ENCODE data around the gene TACC2.
A peak's percentile ranks its signal among the peaks of the same experiment; 100 is the strongest.

Gene TACC2

GRCh38 chr10:122126763-122127659, 138.0 kb downstream of the TACC2 start:
- DNase-seq = no peak

- peak in 1 of 3 experiments; percentile 3 for DNase-seq
Observed at GRCh38 chr10:122127943-122128342, 139.0 kb downstream of the TACC2 start.

GRCh38 chr10:122128357-122128756, 139.4 kb downstream of the TACC2 start:
- no peak for DNase-seq

- DNase-seq = no peak
Observed at GRCh38 chr10:122130474-122131110, 141.6 kb downstream of the TACC2 start.

- DNase-seq = no peak
Observed at GRCh38 chr10:122132331-122132755, 143.4 kb downstream of the TACC2 start.

GRCh38 chr10:122132882-122133565, 144.1 kb downstream of the TACC2 start:
- DNase-seq = no peak

- no peak for DNase-seq
Observed at GRCh38 chr10:122135251-122136025, 146.5 kb downstream of the TACC2 start.

GRCh38 chr10:122138831-122139625, 150.1 kb downstream of the TACC2 start:
- DNase-seq = peak in 1 of 3 experiments; percentile 36

- DNase-seq = peak in 1 of 3 experiments; percentile 50
Observed at GRCh38 chr10:122139627-122140170, 150.7 kb downstream of the TACC2 start.

GRCh38 chr10:122140461-122140902, 151.5 kb downstream of the TACC2 start:
- no peak for DNase-seq

- DNase-seq = no peak
Observed at GRCh38 chr10:122140941-122141623, 152.1 kb downstream of the TACC2 start.

GRCh38 chr10:122141821-122142640, 153.1 kb downstream of the TACC2 start:
- no peak for DNase-seq

GRCh38 chr10:122142641-122143237, 153.8 kb downstream of the TACC2 start:
- peak in 2 of 3 experiments; percentile 31 to 38 for DNase-seq

- peak in 1 of 3 experiments; percentile 38 for DNase-seq
Observed at GRCh38 chr10:122143238-122143841, 154.4 kb downstream of the TACC2 start.

GRCh38 chr10:122144199-122144598, 155.2 kb downstream of the TACC2 start:
- DNase-seq = no peak

GRCh38 chr10:122145113-122145512, 156.2 kb downstream of the TACC2 start:
- DNase-seq = no peak

GRCh38 chr10:122147663-122148062, 158.7 kb downstream of the TACC2 start:
- no peak for DNase-seq

- DNase-seq = no peak
Observed at GRCh38 chr10:122148876-122149560, 160.1 kb downstream of the TACC2 start.
